ENCODE results near the gene DOCK6. TPM values are rescaled to one million over a fixed set of nuclear protein-coding genes. Genes with fewer than 3 reads are reported as not detected.

DOCK6 gene
- polyA plus RNA-seq, 1 donor (not counting 4 experiments of a cell fraction or from before 2014, with no cell fraction given) = 9.1 TPM

DNA sequence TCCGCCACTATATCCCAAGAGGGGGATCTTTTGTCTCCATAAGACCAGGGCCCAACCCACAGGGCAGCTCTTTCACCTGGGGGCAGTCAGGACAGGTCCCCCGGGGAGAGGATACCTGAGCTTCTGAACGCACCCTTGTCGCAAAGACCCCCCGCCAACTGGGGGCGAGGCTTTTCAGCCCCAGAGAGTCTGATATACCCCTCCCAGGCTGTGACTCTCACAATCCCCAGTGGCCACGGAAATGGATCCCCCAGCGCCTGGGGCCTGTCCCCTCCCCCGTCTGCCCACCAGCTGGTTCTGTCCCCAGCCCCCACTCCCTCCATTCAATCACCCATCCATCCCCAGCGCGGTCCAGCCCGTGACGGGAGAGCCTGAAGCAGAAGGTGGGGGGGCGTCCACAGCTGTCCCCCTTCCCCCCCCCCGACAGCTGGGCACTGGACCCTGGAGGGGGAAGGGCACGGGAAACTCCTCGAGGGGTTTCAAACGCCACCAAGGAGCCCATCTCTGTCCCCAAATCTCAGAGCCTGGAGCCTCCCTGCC is 823 bp downstream of the DOCK6 start:
- H3K36me3 ChIP-seq (ENCODE audit: control insufficient read depth in 2 of 2, extremely low read depth in 1 of 2, insufficient read depth in 2 of 2, low read length in 2 of 2) = no peaks in the 10 kb centered on the region
- H3K27me3 ChIP-seq (ENCODE audit: control insufficient read depth, extremely low read depth, insufficient read depth, low read length) = no peaks in the 10 kb centered on the region
- H4K20me1 ChIP-seq (ENCODE audit: control insufficient read depth, extremely low read depth, insufficient read depth, low read length) = no peaks in the 10 kb centered on the region
- H3K9me3 ChIP-seq (ENCODE audit: control insufficient read depth, low read depth, low read length) = no peaks in the 10 kb centered on the region
- H3K79me2 ChIP-seq (ENCODE audit: control insufficient read depth, insufficient read depth, low read length) = no peaks in the 10 kb centered on the region
- peaks cover 21% of the 10 kb centered on the region for H3K4me1 ChIP-seq (ENCODE audit: control insufficient read depth, extremely low read depth, insufficient read depth, low read length)
- H3K27ac ChIP-seq (ENCODE audit: control insufficient read depth, insufficient read depth, low read length) = no peak overlapping the region
- DNase-seq (ENCODE audit: low read depth, low spot score) (no peak), FAIRE-seq (no peak)
- H3K9ac ChIP-seq (ENCODE audit: control insufficient read depth, extremely low read depth, insufficient read depth, low read length) = peak overlapping the region; percentile 71
- H2AFZ ChIP-seq (ENCODE audit: control insufficient read depth, low read length) = peak overlapping the region; percentile 33
- dilution Hi-C loops (cut with MboI; ENCODE audit: extremely low pct_ligation_motif_present, low sequenced_read_pairs) = no loop called here
- TF ChIP-seq, protein P1, sequence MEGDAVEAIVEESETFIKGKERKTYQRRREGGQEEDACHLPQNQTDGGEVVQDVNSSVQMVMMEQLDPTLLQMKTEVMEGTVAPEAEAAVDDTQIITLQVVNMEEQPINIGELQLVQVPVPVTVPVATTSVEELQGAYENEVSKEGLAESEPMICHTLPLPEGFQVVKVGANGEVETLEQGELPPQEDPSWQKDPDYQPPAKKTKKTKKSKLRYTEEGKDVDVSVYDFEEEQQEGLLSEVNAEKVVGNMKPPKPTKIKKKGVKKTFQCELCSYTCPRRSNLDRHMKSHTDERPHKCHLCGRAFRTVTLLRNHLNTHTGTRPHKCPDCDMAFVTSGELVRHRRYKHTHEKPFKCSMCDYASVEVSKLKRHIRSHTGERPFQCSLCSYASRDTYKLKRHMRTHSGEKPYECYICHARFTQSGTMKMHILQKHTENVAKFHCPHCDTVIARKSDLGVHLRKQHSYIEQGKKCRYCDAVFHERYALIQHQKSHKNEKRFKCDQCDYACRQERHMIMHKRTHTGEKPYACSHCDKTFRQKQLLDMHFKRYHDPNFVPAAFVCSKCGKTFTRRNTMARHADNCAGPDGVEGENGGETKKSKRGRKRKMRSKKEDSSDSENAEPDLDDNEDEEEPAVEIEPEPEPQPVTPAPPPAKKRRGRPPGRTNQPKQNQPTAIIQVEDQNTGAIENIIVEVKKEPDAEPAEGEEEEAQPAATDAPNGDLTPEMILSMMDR (optimal IDR thresholded peaks at IDR 0.05 in 1 of 3, IDR thresholded peaks at IDR 0.05 in 1 of 3, conservative IDR thresholded peaks at IDR 0.05 in 1 of 3; ENCODE audit: extremely low read depth in 1 of 3, insufficient read depth in 2 of 3, low read length in 3 of 3) = no peak
- TF ChIP-seq EZH2 (IDR thresholded peaks at IDR 0.05; ENCODE audit: low read length) = no peak
- no peaks in the 10 kb centered on the region for H3K9me1 ChIP-seq (ENCODE audit: control insufficient read depth, extremely low read depth, insufficient read depth, low read length)
- peak overlapping the region; percentile 70 to 79 (median 74) for H3K4me3 ChIP-seq (ENCODE audit: control insufficient read depth in 2 of 3, extremely low read depth in 1 of 3, insufficient read depth in 2 of 3, low read depth in 1 of 3, low read length in 3 of 3)
- peak overlapping the region; percentile 71 for H3K4me2 ChIP-seq (ENCODE audit: control insufficient read depth, extremely low read depth, insufficient read depth, low read depth, low read length)

DNA sequence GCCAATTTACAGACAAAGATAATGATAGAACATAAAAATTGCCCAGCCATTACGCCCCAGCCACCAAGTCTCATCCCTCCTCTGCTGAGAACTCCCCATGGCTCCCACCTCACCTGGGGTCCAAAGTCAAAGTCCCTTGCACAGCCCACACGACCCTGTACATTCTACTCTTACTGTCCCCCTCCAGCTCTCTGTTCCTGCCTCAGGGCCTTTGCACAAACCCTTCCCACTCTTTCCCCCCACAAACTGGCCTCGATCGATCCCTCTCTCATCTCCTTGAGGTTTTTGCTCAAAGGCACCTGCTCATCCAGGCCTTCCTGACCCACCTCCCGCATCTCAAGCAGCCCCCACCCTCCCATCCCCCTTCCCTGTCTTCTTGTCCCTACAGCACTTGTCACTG is 1.3 kb downstream of the DOCK6 start:
- no peak overlapping the region for H3K9ac ChIP-seq (ENCODE audit: control insufficient read depth, extremely low read depth, insufficient read depth, low read length)
- H4K20me1 ChIP-seq (ENCODE audit: control insufficient read depth, extremely low read depth, insufficient read depth, low read length) = no peaks in the 10 kb centered on the region
- no peaks in the 10 kb centered on the region for H3K9me3 ChIP-seq (ENCODE audit: control insufficient read depth, low read depth, low read length)
- H3K27me3 ChIP-seq (ENCODE audit: control insufficient read depth, extremely low read depth, insufficient read depth, low read length) = no peaks in the 10 kb centered on the region
- no peak overlapping the region for H2AFZ ChIP-seq (ENCODE audit: control insufficient read depth, low read length)
- dilution Hi-C loops (cut with MboI; ENCODE audit: extremely low pct_ligation_motif_present, low sequenced_read_pairs) = no loop called here
- H3K36me3 ChIP-seq (ENCODE audit: control insufficient read depth in 2 of 2, extremely low read depth in 1 of 2, insufficient read depth in 2 of 2, low read length in 2 of 2) = no peaks in the 10 kb centered on the region
- H3K4me3 ChIP-seq (ENCODE audit: control insufficient read depth in 2 of 3, extremely low read depth in 1 of 3, insufficient read depth in 2 of 3, low read depth in 1 of 3, low read length in 3 of 3) = no peak overlapping the region
- DNase-seq (ENCODE audit: low read depth, low spot score) = no peak
- no peak for TF ChIP-seq EZH2 (IDR thresholded peaks at IDR 0.05; ENCODE audit: low read length)
- TF ChIP-seq, protein P1 (optimal IDR thresholded peaks at IDR 0.05 in 1 of 3, IDR thresholded peaks at IDR 0.05 in 1 of 3, conservative IDR thresholded peaks at IDR 0.05 in 1 of 3; ENCODE audit: extremely low read depth in 1 of 3, insufficient read depth in 2 of 3, low read length in 3 of 3) = no peak
- H3K4me2 ChIP-seq (ENCODE audit: control insufficient read depth, extremely low read depth, insufficient read depth, low read depth, low read length) = no peak overlapping the region
- H3K27ac ChIP-seq (ENCODE audit: control insufficient read depth, insufficient read depth, low read length) = no peak overlapping the region
- FAIRE-seq = no peak
- peaks cover 19% of the 10 kb centered on the region for H3K4me1 ChIP-seq (ENCODE audit: control insufficient read depth, extremely low read depth, insufficient read depth, low read length)
- no peaks in the 10 kb centered on the region for H3K79me2 ChIP-seq (ENCODE audit: control insufficient read depth, insufficient read depth, low read length)
- no peaks in the 10 kb centered on the region for H3K9me1 ChIP-seq (ENCODE audit: control insufficient read depth, extremely low read depth, insufficient read depth, low read length)

Data from keratinocyte (primary cell).